ENCODE measurements around the gene PLCB4.

The PLCB4 gene

DNA sequence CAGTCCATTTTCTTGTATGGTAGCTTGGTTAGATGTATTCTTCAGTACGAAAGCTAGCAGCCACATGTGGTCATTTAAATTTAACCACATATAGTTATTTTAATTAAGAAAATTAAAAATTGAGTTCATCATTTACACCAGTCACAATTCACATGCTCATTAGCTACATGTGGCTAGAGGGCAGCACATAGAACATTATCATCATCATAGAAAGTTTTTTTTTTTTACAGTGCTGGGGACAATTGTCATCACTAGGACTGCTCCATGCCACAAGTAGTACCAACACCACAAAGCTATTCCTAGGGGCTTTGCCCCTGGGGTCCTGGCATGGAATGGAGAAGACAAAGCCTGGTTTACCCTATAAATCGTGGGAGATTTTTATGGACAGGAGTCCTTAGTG, 30.5 kb downstream of the PLCB4 start:
- no peak for DNase-seq (ENCODE audit: low read depth)
- no peak overlapping the region for H3K4me3 ChIP-seq (ENCODE audit: low read depth, low read length)
- TF ChIP-seq, protein P1, sequence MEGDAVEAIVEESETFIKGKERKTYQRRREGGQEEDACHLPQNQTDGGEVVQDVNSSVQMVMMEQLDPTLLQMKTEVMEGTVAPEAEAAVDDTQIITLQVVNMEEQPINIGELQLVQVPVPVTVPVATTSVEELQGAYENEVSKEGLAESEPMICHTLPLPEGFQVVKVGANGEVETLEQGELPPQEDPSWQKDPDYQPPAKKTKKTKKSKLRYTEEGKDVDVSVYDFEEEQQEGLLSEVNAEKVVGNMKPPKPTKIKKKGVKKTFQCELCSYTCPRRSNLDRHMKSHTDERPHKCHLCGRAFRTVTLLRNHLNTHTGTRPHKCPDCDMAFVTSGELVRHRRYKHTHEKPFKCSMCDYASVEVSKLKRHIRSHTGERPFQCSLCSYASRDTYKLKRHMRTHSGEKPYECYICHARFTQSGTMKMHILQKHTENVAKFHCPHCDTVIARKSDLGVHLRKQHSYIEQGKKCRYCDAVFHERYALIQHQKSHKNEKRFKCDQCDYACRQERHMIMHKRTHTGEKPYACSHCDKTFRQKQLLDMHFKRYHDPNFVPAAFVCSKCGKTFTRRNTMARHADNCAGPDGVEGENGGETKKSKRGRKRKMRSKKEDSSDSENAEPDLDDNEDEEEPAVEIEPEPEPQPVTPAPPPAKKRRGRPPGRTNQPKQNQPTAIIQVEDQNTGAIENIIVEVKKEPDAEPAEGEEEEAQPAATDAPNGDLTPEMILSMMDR (conservative IDR thresholded peaks at IDR 0.05; ENCODE audit: low read depth, low read length): no peak

- DNase-seq (ENCODE audit: low read depth): no peak
- TF ChIP-seq, protein P1 (conservative IDR thresholded peaks at IDR 0.05; ENCODE audit: low read depth, low read length): no peak
- no peak overlapping the region for H3K4me3 ChIP-seq (ENCODE audit: low read depth, low read length)
Measured at GRCh38 chr20:9100691-9101090, 31.8 kb downstream of the PLCB4 start.

GRCh38 chr20:9102456-9102855, 33.6 kb downstream of the PLCB4 start:
- TF ChIP-seq, protein P1 (conservative IDR thresholded peaks at IDR 0.05; ENCODE audit: low read depth, low read length): no peak
- H3K4me3 ChIP-seq (ENCODE audit: low read depth, low read length): no peak overlapping the region
- no peak for DNase-seq (ENCODE audit: low read depth)

DNA sequence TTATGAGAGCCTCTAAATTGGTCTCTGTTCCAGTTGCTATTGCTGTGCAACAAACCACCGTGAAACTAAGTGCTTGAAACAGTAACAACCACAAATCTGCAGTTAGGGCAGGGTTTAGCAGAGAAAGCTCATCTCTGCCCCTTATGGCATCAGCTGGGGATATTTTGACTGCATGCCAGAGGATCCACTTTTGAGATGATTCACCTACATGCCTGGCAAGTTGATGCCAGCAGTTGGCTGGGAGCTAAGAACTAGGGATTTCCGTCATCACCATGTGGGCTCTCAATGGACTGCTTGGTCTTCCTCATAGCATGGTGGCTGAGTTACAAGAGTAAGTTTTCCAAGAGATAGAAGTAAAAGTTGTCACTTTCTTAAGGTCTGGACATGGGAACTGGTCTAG, 35.1 kb downstream of the PLCB4 start:
- no peak for DNase-seq (ENCODE audit: low read depth)
- no peak overlapping the region for H3K4me3 ChIP-seq (ENCODE audit: low read depth, low read length)
- TF ChIP-seq, protein P1 (conservative IDR thresholded peaks at IDR 0.05; ENCODE audit: low read depth, low read length): no peak

- TF ChIP-seq, protein P1 (conservative IDR thresholded peaks at IDR 0.05; ENCODE audit: low read depth, low read length): no peak
- no peak overlapping the region for H3K4me3 ChIP-seq (ENCODE audit: low read depth, low read length)
- no peak for DNase-seq (ENCODE audit: low read depth)
Measured at GRCh38 chr20:9108260-9108659, 39.4 kb downstream of the PLCB4 start.

GRCh38 chr20:9109566-9109965, 40.7 kb downstream of the PLCB4 start:
- H3K4me3 ChIP-seq (ENCODE audit: low read depth, low read length): no peak overlapping the region
- TF ChIP-seq, protein P1 (conservative IDR thresholded peaks at IDR 0.05; ENCODE audit: low read depth, low read length): no peak
- no peak for DNase-seq (ENCODE audit: low read depth)

GRCh38 chr20:9110365-9110764, 41.5 kb downstream of the PLCB4 start:
- TF ChIP-seq, protein P1 (conservative IDR thresholded peaks at IDR 0.05; ENCODE audit: low read depth, low read length): no peak
- no peak overlapping the region for H3K4me3 ChIP-seq (ENCODE audit: low read depth, low read length)
- DNase-seq (ENCODE audit: low read depth): peak; percentile 8

Measured in choroid plexus epithelial cell (primary cell).